WTC11 (cell line): ENCODE results near the gene CAGE1. TPM values are rescaled to one million over a fixed set of nuclear protein-coding genes. Genes with fewer than 3 reads are reported as not detected.
A peak's percentile ranks its signal among the peaks of the same experiment; 100 is the strongest.

Experiments
- ATAC-seq: fragments of 200-7000 bp; cut with Tn5 transposase; 2 replicates; pipeline ENCODE4 v1.10.0; 2021; ENCODE audit warnings: mild to moderate bottlenecking, moderate library complexity
- CTCF ChIA-PET: fragments of 300-600 bp; sonication (Branson Sonifier 250); formaldehyde crosslinking; loops from one replicate; lab custom pipeline; 2021; ENCODE audit warnings: antibody characterized with exemption; lab: Charles Lee
- POLR2A ChIA-PET: fragments of 350-600 bp; sonication (Branson Sonifier 250); formaldehyde crosslinking; loops from one replicate; lab custom pipeline; 2021; ENCODE audit warnings: antibody characterized with exemption; lab: Charles Lee
- DNase-seq: peaks from one replicate; pipeline ENCODE4 v3.0.0; 2021; ENCODE audit warnings: low spot score
- H3K27ac Mint-ChIP-seq: 2 replicates; pipeline ENCODE4 v1.8.0; 2021; ENCODE audit warnings: mixed read lengths
- H3K27me3 Mint-ChIP-seq: 2 replicates; pipeline ENCODE4 v1.8.0; 2021; ENCODE audit warnings: low read depth, mild to moderate bottlenecking, moderate library complexity, mixed read lengths
- H3K36me3 Mint-ChIP-seq: 2 replicates; pipeline ENCODE4 v1.8.0; 2021; ENCODE audit warnings: mixed read lengths
- H3K4me1 Mint-ChIP-seq: 2 replicates; pipeline ENCODE4 v1.8.0; 2022; ENCODE audit warnings: mixed read lengths
- H3K4me3 Mint-ChIP-seq: 2 replicates; pipeline ENCODE4 v1.8.0; 2021; ENCODE audit warnings: mild to moderate bottlenecking, moderate library complexity, mixed read lengths
- H3K9me3 Mint-ChIP-seq: 2 replicates; pipeline ENCODE4 v1.8.0; 2021; ENCODE audit warnings: mixed read lengths
- AFF4 ChIP-seq: sonication (generic); formaldehyde crosslinking; IDR thresholded peaks from 2 replicates; pipeline ENCODE4 v1.8.1; 2023; ENCODE audit warnings: mild to moderate bottlenecking, missing genetic modification reagents, borderline replicate concordance
- ATF3 ChIP-seq: sonication (generic); formaldehyde crosslinking; conservative IDR thresholded peaks from 2 replicates; pipeline ENCODE4 v1.8.1; 2022; ENCODE audit warnings: mild to moderate bottlenecking, missing genetic modification reagents
- CREM ChIP-seq: sonication (generic); formaldehyde crosslinking; IDR thresholded peaks from 2 replicates; pipeline ENCODE4 v1.8.1; 2022; ENCODE audit warnings: mild to moderate bottlenecking, missing genetic modification reagents, moderate library complexity
- EMX1 ChIP-seq: fragments of 250-450 bp; sonication (Bioruptor Pico); IDR thresholded peaks from 2 replicates; pipeline ENCODE4 v1.8.0; 2021; ENCODE audit warnings: mild to moderate bottlenecking
- ERG ChIP-seq: fragments of 250-450 bp; sonication (Bioruptor Pico); IDR thresholded peaks from 2 replicates; pipeline ENCODE4 v1.8.0; 2021; ENCODE audit warnings: mild to moderate bottlenecking
- FOXK1 ChIP-seq: sonication (generic); formaldehyde crosslinking; IDR thresholded peaks from 2 replicates; pipeline ENCODE4 v1.8.0; 2022; ENCODE audit warnings: mild to moderate bottlenecking, moderate library complexity, missing genetic modification reagents
- MLX ChIP-seq: sonication (generic); formaldehyde crosslinking; IDR thresholded peaks from 2 replicates; pipeline ENCODE4 v1.8.1; 2023; ENCODE audit warnings: mild to moderate bottlenecking, missing genetic modification reagents, moderate library complexity
- MXD4 ChIP-seq: fragments of 250-450 bp; sonication (Bioruptor Pico); IDR thresholded peaks from 2 replicates; pipeline ENCODE4 v1.8.0; 2021; ENCODE audit warnings: mild to moderate bottlenecking, moderate library complexity, borderline replicate concordance
- NFE2L1 ChIP-seq: sonication (generic); formaldehyde crosslinking; IDR thresholded peaks from 2 replicates; pipeline ENCODE4 v1.8.1; 2023; ENCODE audit warnings: missing genetic modification reagents
- NR2C2 ChIP-seq: sonication (generic); formaldehyde crosslinking; IDR thresholded peaks from 2 replicates; pipeline ENCODE4 v1.8.0; 2022; ENCODE audit warnings: mild to moderate bottlenecking, missing genetic modification reagents
- OVOL2 ChIP-seq: fragments of 250-450 bp; sonication (Bioruptor Pico); IDR thresholded peaks from 2 replicates; pipeline ENCODE4 v1.9.0; 2021; ENCODE audit warnings: mild to moderate bottlenecking, borderline replicate concordance
- PRDM15 ChIP-seq: sonication (generic); formaldehyde crosslinking; IDR thresholded peaks from 2 replicates; pipeline ENCODE4 v1.8.0; 2022; ENCODE audit warnings: missing genetic modification reagents
- PREB ChIP-seq: sonication (generic); formaldehyde crosslinking; IDR thresholded peaks from 2 replicates; pipeline ENCODE4 v1.8.1; 2022; ENCODE audit warnings: mild to moderate bottlenecking, missing genetic modification reagents, moderate library complexity, borderline replicate concordance
- SMAD3 ChIP-seq: sonication (generic); formaldehyde crosslinking; IDR thresholded peaks from 2 replicates; pipeline ENCODE4 v1.8.0; 2022; ENCODE audit warnings: missing genetic modification reagents, mild to moderate bottlenecking, borderline replicate concordance
- TCF7 ChIP-seq: sonication (generic); formaldehyde crosslinking; IDR thresholded peaks from 2 replicates; pipeline ENCODE4 v1.8.0; 2022; ENCODE audit warnings: mild to moderate bottlenecking, low read depth, missing genetic modification reagents, moderate library complexity
- TEAD1 ChIP-seq: sonication (generic); formaldehyde crosslinking; IDR thresholded peaks from 2 replicates; pipeline ENCODE4 v1.8.0; 2022; ENCODE audit warnings: mild to moderate bottlenecking, missing genetic modification reagents
- ZBTB21 ChIP-seq: sonication (generic); formaldehyde crosslinking; IDR thresholded peaks from 2 replicates; pipeline ENCODE4 v1.8.1; 2023; ENCODE audit warnings: mild to moderate bottlenecking, missing genetic modification reagents, borderline replicate concordance
- ZMAT4 ChIP-seq: fragments of 250-450 bp; sonication (Bioruptor Pico); IDR thresholded peaks from 2 replicates; pipeline ENCODE4 v1.9.0; 2021; ENCODE audit warnings: mild to moderate bottlenecking
- ZNF121 ChIP-seq: sonication (generic); formaldehyde crosslinking; IDR thresholded peaks from 2 replicates; pipeline ENCODE4 v1.8.0; 2023; ENCODE audit warnings: missing genetic modification reagents
- ZNF219 ChIP-seq: sonication (generic); formaldehyde crosslinking; IDR thresholded peaks from 2 replicates; pipeline ENCODE4 v1.8.0; 2023; ENCODE audit warnings: missing genetic modification reagents, mild to moderate bottlenecking, borderline replicate concordance
- ZNF263 ChIP-seq: sonication (generic); formaldehyde crosslinking; IDR thresholded peaks from 2 replicates; pipeline ENCODE4 v1.8.1; 2022; ENCODE audit warnings: low read depth, mild to moderate bottlenecking, moderate library complexity, missing genetic modification reagents
- ZNF396 ChIP-seq: fragments of 250-450 bp; sonication (Bioruptor Pico); IDR thresholded peaks from 2 replicates; pipeline ENCODE4 v1.8.0; 2021; ENCODE audit warnings: mild to moderate bottlenecking, moderate library complexity, borderline replicate concordance
- ZNF416 ChIP-seq: fragments of 250-450 bp; sonication (Bioruptor Pico); IDR thresholded peaks from 2 replicates; pipeline ENCODE4 v1.9.0; 2021; ENCODE audit warnings: mild to moderate bottlenecking, inconsistent platforms
- total RNA-seq: library from RNA; stranded (reverse); gene quantifications from 3 replicates; pipeline ENCODE4 v1.2.3, GENCODE V29; 2021

The CAGE1 gene
- total RNA-seq, 1 experiment from 2014 or later = 0.07 TPM

- TF ChIP-seq MLX (0 out of 2 replicates have a peak, but pooled peaks have one; percentile 52), AFF4 (CRISPR knock-in tag) (peak; percentile 77; the same call in 1 of the 2 replicates), NFE2L1 (CRISPR knock-in tag) (peak; percentile 17; the same call in 1 of the 2 replicates), ERG (CRISPR knock-in tag) (no peak), EMX1 (no peak), FOXK1 (CRISPR knock-in tag) (0 out of 2 replicates have a peak, but pooled peaks have one; percentile 40), TCF7 (CRISPR knock-in tag) (peak; percentile 73; the same call in 1 of the 2 replicates), ZBTB21 (CRISPR knock-in tag) (no peak), TEAD1 (CRISPR knock-in tag) (peak; percentile 65; the same call in 1 of the 2 replicates), PRDM15 (0 out of 2 replicates have a peak, but pooled peaks have one; percentile 40)
Observed at GRCh38 chr6:7312616-7313504, 76.7 kb downstream of the CAGE1 start, which contains the start of gene SSR1 (continued).

- Mint-ChIP-seq H3K27ac (peak overlapping the region; percentile 97), H3K36me3 (peaks cover 29% of the 10 kb centered on the region), H3K4me1 (peaks cover 12% of the 10 kb centered on the region), H3K9me3 (peaks cover 6% of the 10 kb centered on the region), H3K4me3 (peak overlapping the region; percentile 94), H3K27me3 (no peaks in the 10 kb centered on the region)
- ChIA-PET CTCF (no interaction called here), POLR2A (interaction anchor here (0.6 to 2.2 kb wide), 3 partner anchors 78 to 625 kb away, joined by 5 to 9 read pairs (median 6); partner anchors contain the start of genes CAGE1 and RIOK1)
- ATAC-seq = no peak
- no peak for DNase-seq
- no peak for TF ChIP-seq CREM (CRISPR knock-in tag)
- no peak for TF ChIP-seq NR2C2 (CRISPR knock-in tag)
- no peak for TF ChIP-seq MXD4
- TF ChIP-seq ZBTB21 (CRISPR knock-in tag) = no peak
- no peak for TF ChIP-seq ZNF219 (CRISPR knock-in tag)
- no peak for TF ChIP-seq ATF3
- TF ChIP-seq PREB (CRISPR knock-in tag) = no peak
- no peak for TF ChIP-seq ZNF263 (CRISPR knock-in tag)
- TF ChIP-seq ZNF396 = no peak
- no peak for TF ChIP-seq ZNF121
- TF ChIP-seq ZMAT4 (CRISPR knock-in tag) = no peak
- no peak for TF ChIP-seq OVOL2
- TF ChIP-seq ZNF416 (CRISPR knock-in tag) = no peak
- TF ChIP-seq SMAD3 (CRISPR knock-in tag) = no peak
Observed at GRCh38 chr6:7311917-7312615, 77.5 kb downstream of the CAGE1 start.
